WTC11 (cell line): ENCODE measurements around the gene KIF22.

Experiments used
- FOXJ3 ChIP-seq: sonication (generic); formaldehyde crosslinking; IDR thresholded peaks from 2 replicates; pipeline ENCODE4 v1.9.0; 2021; ENCODE audit warnings: missing genetic modification reagents, mild to moderate bottlenecking, borderline replicate concordance
- GABPB1 ChIP-seq: sonication (generic); formaldehyde crosslinking; IDR thresholded peaks from 2 replicates; pipeline ENCODE4 v1.8.1; 2023; ENCODE audit warnings: mild to moderate bottlenecking, missing genetic modification reagents
- MYBL2 ChIP-seq: sonication (generic); formaldehyde crosslinking; IDR thresholded peaks from 2 replicates; pipeline ENCODE4 v1.8.1; 2023; ENCODE audit warnings: mild to moderate bottlenecking, moderate library complexity, missing genetic modification reagents
- NFYB ChIP-seq: sonication (generic); formaldehyde crosslinking; conservative IDR thresholded peaks from 2 replicates; pipeline ENCODE4 v1.8.0; 2022; ENCODE audit warnings: low read depth, missing genetic modification reagents
- NR2C2 ChIP-seq: sonication (generic); formaldehyde crosslinking; IDR thresholded peaks from 2 replicates; pipeline ENCODE4 v1.8.0; 2022; ENCODE audit warnings: mild to moderate bottlenecking, missing genetic modification reagents
- SP1 ChIP-seq: sonication (generic); formaldehyde crosslinking; conservative IDR thresholded peaks from 2 replicates; pipeline ENCODE4 v1.8.1; 2022; ENCODE audit warnings: missing genetic modification reagents
- TEAD1 ChIP-seq: sonication (generic); formaldehyde crosslinking; IDR thresholded peaks from 2 replicates; pipeline ENCODE4 v1.8.0; 2022; ENCODE audit warnings: mild to moderate bottlenecking, missing genetic modification reagents
- ZBTB21 ChIP-seq: sonication (generic); formaldehyde crosslinking; IDR thresholded peaks from 2 replicates; pipeline ENCODE4 v1.8.1; 2023; ENCODE audit warnings: mild to moderate bottlenecking, missing genetic modification reagents, borderline replicate concordance
- ZNF138 ChIP-seq: sonication (generic); formaldehyde crosslinking; conservative IDR thresholded peaks from 2 replicates; pipeline ENCODE4 v1.8.1; 2022; ENCODE audit warnings: mild to moderate bottlenecking, moderate library complexity, missing genetic modification reagents
- ZNF232 ChIP-seq: sonication (generic); formaldehyde crosslinking; IDR thresholded peaks from 2 replicates; pipeline ENCODE4 v1.8.0; 2022; ENCODE audit warnings: mild to moderate bottlenecking, missing genetic modification reagents
- TF ChIP-seq, protein P1 (sequence below): sonication (generic); formaldehyde crosslinking; IDR thresholded peaks from 2 replicates; pipeline ENCODE4 v1.8.1; 2022; ENCODE audit warnings: mild to moderate bottlenecking, moderate library complexity, missing genetic modification reagents
- TF ChIP-seq, protein P2 (sequence below): fragments of 200-600 bp; IDR thresholded peaks from 2 replicates; pipeline ENCODE4 v1.8.0; 2022; ENCODE audit warnings: antibody characterized with exemption
- TF ChIP-seq, protein P3 (sequence below): sonication (generic); formaldehyde crosslinking; IDR thresholded peaks from 2 replicates; pipeline ENCODE4 v1.8.1; 2022; ENCODE audit warnings: low read depth, mild to moderate bottlenecking, moderate library complexity, missing genetic modification reagents, borderline replicate concordance

DNA sequence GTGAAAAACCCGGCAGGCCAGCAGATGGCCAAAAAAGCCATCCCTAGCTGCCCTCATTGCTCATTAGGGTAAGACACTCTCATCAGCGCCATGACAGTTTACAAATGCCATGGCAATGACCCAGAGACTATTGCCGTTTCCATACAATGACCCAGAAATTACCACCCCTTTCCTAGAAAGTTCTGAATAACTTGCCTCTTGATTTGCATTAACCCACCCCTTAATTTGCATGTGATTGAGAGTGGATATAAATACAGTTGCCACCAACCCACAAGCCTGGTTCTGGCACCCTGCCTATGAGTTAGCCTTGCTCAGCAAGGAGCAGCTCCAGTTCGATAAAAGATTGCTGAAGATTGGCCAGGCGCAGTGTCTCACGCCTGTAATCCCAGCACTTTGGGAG, 28.7 kb upstream of the KIF22 start:
- TF ChIP-seq, protein P1, sequence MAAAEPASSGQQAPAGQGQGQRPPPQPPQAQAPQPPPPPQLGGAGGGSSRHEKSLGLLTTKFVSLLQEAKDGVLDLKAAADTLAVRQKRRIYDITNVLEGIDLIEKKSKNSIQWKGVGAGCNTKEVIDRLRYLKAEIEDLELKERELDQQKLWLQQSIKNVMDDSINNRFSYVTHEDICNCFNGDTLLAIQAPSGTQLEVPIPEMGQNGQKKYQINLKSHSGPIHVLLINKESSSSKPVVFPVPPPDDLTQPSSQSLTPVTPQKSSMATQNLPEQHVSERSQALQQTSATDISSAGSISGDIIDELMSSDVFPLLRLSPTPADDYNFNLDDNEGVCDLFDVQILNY: no peak
- no peak for TF ChIP-seq ZBTB21 (CRISPR knock-in tag)
- no peak for TF ChIP-seq SP1 (CRISPR knock-in tag)
- TF ChIP-seq, protein P2, sequence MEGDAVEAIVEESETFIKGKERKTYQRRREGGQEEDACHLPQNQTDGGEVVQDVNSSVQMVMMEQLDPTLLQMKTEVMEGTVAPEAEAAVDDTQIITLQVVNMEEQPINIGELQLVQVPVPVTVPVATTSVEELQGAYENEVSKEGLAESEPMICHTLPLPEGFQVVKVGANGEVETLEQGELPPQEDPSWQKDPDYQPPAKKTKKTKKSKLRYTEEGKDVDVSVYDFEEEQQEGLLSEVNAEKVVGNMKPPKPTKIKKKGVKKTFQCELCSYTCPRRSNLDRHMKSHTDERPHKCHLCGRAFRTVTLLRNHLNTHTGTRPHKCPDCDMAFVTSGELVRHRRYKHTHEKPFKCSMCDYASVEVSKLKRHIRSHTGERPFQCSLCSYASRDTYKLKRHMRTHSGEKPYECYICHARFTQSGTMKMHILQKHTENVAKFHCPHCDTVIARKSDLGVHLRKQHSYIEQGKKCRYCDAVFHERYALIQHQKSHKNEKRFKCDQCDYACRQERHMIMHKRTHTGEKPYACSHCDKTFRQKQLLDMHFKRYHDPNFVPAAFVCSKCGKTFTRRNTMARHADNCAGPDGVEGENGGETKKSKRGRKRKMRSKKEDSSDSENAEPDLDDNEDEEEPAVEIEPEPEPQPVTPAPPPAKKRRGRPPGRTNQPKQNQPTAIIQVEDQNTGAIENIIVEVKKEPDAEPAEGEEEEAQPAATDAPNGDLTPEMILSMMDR: no peak
- TF ChIP-seq TEAD1 (CRISPR knock-in tag): no peak
- TF ChIP-seq ZNF232 (CRISPR knock-in tag): no peak
- TF ChIP-seq, protein P3, sequence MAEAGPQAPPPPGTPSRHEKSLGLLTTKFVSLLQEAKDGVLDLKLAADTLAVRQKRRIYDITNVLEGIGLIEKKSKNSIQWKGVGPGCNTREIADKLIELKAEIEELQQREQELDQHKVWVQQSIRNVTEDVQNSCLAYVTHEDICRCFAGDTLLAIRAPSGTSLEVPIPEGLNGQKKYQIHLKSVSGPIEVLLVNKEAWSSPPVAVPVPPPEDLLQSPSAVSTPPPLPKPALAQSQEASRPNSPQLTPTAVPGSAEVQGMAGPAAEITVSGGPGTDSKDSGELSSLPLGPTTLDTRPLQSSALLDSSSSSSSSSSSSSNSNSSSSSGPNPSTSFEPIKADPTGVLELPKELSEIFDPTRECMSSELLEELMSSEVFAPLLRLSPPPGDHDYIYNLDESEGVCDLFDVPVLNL: no peak
- TF ChIP-seq FOXJ3 (CRISPR knock-in tag): no peak
- no peak for TF ChIP-seq NR2C2 (CRISPR knock-in tag)
- TF ChIP-seq NFYB: no peak
- no peak for TF ChIP-seq GABPB1
- TF ChIP-seq MYBL2: no peak
- TF ChIP-seq ZNF138 (CRISPR knock-in tag): no peak
